HG03457 (cell line): Measurements from ENCODE around the gene PDE4D.

Source experiments
- ATAC-seq: cut with Tn5 transposase; IDR thresholded peaks from one replicate; pipeline ENCODE4 v1.9.1; 2021; ENCODE audit warnings: moderate number of reproducible peaks; ENCODE audit not compliant: unreplicated experiment

The PDE4D gene

DNA sequence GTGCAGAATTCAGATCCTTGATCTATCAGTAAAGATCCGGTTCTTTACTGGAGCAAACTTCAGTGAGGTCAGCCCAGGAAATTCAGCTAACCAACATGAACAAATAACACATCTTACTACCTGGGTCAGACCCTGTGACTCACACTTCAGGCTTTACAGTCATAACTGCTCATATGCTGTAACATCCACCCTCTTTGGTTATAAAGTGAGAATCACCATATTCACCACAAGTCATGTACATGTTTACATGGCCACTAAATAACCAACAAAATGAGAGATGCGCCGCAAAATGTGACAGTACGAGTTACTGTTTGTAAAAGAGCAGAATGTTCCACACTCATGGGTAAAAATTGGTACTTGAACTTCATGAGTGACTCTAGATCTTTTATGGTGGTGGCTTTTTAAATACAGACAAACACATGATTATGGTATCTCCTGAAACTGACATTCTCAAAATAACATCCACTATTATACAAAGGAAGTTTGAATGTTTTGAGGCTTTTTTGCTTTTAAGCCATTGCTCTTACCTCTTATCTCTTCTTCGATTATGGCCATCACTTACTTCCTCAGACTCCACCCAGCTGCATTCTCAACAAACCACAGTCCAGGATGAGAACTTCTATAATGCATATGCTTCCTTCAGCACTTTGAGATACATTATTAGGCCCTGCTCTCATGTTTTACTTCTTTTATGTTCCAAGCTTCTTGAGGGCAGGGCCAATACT is 794.1 kb downstream of the PDE4D start:
- no peak for ATAC-seq

DNA sequence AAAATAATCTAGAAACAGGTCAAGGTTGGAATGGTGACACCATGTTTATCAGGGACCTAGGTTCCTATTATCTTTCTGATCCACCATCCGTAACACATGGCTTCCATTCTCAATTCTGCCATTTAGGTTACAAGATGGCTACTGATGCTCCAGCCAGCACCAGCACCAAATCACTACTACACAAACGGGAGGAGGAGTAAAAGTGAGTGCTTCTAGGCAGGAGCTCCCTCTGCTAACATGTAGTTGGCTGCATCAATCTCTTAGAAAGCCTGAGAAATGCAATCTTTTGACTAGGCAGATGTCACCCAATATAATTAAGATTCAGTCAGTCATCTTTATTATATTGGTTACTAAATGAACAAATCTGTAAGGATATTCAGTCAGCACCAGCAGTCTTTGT is 794.8 kb downstream of the PDE4D start:
- no peak for ATAC-seq

DNA sequence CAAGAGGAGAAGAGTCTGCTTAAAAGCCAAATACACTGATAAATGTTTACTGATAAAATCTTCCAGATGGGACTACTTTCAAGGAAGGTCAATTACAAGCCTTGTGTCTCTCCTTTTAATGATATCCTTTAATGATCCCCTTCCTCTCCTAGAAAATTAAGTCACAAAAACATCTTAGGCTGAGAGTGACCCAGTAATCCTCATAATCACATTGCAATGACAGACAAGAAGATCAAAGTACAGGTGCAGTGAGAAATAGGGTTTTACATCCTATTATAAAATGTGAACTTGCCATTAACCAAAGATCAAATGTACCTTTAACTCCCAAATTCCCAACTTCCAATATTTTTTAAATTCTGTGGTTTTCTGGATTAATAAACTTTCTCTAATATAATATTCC is 795.8 kb downstream of the PDE4D start:
- no peak for ATAC-seq

DNA sequence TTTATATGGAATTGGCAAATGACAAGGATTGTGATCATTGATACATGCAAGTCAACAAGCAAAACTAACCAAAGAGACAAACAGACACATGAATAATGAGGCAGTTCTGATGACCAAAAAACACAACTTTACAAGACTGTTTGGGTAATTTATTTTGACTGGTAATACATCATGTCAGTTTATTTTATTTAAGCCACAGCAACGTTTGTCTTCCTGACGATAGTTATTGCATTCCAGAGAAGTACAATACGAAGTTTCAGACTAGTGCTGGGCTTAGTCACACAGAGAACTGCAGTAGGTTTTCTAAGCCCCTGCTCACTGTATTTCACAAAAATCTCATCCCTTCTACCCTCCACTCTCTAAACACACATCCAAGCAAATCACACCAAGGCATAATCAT is 796.4 kb downstream of the PDE4D start:
- no peak for ATAC-seq

DNA sequence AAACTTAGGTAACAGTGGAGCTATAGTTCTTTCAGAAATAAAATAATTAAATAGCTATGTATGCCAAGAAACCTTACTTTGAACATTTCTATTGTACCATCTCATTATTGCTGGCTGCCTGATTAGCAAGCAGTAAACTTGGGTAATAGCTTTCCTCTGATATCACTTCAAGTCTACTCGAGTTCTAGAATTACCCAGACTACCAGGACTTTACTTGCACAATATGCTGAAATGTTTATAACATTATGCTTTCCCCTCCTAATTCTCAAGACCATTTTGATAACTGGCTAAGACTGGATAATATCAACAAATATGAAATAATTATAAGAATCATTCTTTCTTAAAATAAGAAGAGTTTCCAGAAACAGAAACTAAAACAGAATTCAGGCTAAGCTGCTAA is 798.0 kb downstream of the PDE4D start:
- no peak for ATAC-seq

DNA sequence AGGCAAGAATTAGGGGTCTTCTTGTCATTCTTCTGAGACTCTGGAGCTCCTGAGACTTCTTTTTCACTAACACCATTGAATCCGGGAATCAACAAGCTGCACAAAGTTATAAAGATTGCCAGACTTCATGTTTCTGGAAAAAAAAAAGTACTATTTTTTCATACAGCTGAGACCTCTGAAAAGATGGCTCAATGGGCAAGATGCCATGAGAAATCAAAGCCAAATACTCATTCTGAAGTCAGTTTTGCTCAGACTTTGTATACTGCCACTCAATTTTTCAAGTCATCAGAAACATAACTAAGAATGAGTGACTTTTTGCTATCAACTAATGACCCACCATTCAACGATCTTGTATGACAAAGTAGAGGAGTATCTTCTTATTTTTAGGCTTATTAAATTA is 798.7 kb downstream of the PDE4D start:
- no peak for ATAC-seq

DNA sequence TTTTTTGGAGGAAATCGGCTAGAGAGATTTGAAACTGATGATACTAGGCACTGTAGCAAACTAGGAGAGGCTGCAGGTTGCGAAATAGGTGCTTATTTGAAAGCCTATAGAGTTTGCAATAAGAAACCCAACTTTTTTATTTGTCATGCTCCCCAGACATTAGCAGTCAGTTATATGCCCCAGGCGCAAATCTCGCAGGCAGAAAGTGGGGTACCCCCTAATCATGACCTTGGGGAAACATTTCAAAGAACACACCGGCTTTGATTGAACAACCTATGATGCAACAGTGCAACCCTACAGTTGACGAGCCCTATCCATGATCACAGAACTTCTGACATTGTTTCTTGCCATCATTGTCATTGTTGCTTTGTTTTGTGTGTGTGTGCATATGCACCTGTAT is 800.2 kb downstream of the PDE4D start:
- no peak for ATAC-seq

DNA sequence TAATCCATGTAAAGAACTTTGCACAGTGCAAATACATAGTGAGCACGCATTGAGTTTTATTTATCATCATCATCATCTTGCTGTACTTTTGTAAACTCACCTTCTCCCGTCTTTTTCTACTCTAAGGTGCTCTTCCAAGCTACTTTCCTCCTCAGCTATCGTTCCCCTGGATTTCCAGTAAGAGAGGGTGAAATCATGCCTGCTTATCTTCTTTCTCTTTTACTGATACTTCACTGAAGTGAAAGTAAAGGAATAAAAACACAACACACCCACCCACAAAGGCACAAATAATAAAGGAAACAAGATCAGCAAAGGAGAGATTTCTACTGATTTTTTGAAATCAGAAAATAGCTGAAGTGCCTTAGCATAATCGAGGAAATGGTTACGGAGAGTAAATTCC is 800.8 kb downstream of the PDE4D start:
- ATAC-seq = no peak

DNA sequence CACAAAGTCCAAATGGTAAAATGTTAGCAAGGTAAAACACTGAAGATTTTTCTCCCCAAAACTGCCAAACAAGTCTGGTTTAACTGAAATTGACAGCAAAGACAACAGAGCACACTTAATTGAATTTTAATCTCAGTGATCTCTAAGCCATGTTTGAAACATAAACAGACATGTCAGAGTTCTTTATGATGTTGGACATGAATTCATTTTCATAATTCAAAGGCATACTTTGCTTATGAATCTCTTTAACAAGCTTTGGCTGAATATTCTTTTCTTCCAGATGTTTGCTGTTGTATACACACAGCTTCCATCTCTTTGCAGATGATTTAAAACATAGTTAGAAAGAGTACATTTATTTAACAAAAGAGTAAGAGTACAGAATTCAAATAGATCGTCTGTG is 801.6 kb downstream of the PDE4D start:
- ATAC-seq = no peak

DNA sequence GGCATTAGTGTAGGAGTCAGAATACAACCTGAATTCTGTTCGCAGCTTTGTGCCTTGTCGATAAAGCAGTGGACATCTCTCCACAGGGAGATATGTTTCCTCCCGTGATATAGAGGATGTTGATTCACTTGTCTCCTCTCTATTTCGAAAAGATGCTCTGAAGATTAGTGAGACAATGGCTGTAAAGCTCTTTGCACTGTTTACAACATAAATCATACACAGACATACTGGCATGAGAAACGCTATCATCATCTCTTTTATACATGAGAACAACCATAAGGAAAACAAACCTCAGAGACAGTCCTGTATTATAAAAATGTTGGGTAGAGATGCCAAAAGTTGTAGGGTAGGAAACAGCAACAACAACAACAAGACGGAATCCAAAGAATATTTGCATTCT is 803.2 kb downstream of the PDE4D start:
- ATAC-seq = no peak

DNA sequence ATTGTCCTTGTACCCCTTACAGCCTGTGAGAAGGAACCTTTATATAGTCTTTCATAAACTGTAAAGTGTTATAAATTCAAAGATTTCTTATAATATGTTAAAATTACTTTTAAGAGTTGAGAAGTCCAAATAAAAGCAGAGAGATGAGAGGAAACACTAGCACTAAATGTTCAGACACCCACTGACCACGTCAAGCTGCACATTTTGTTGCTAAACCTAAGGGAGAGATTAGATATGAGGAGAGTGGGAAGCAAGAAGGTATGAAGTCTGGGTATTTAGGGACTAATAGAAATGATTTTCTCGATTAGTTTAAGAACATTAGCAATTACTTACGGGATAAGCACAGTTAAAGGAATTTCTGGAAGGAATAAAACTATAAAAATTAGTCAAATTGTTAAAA is 803.8 kb downstream of the PDE4D start:
- ATAC-seq = no peak

DNA sequence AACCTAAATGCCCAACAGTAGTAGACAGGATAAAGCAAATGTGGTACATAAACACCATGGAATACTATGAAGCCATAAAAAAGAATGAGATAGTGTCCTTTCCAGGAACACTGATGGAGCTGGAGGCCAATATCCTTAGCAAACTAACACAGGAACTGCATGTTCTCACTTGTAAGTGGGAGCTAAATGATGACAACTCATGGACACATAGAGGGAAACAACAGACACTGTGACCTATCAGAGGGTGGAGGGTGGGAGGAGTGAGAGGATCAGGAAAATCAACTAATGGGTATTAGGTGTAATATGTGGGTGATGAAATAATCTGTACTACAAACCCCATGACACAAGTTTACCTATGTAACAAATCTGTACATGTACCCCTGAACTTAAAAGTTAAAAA is 805.0 kb downstream of the PDE4D start:
- ATAC-seq = no peak

DNA sequence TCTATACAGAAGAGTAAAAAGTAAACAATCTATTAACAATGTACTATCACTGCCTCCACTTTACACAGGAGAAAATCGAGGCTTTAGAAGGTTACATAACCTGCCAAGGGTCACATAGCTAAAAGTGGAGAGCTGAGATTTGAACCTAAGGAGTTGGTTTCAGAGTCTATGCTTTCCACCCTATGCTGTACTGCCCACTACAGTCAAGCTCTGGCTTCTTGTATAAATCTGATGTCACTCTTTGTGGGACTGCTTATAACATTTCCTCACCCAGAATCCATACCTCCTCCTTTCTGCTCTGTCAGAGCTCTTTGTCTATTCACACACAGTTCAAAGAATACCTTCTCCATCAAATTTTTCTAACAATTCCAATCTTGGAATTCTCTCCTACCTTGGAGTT is 807.5 kb downstream of the PDE4D start:
- ATAC-seq = no peak

DNA sequence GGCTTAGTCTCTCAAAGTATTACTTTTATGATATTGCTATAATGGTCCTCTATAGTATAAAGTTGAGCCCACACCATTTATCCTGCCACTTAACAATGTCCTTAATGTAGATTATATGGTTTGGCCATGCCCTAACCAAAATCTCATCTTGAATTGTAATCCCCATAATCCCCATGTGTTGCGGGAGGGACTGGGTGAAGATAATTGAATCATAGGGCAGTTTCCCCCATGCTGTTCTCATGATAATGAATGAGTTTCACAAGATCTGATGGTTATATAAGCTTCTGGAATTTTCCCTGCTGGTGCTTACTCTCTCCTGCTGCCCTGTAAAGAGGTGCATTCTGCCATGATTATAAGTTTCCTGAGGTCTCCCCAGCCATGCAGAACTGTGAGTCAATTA is 811.8 kb downstream of the PDE4D start:
- no peak for ATAC-seq

DNA sequence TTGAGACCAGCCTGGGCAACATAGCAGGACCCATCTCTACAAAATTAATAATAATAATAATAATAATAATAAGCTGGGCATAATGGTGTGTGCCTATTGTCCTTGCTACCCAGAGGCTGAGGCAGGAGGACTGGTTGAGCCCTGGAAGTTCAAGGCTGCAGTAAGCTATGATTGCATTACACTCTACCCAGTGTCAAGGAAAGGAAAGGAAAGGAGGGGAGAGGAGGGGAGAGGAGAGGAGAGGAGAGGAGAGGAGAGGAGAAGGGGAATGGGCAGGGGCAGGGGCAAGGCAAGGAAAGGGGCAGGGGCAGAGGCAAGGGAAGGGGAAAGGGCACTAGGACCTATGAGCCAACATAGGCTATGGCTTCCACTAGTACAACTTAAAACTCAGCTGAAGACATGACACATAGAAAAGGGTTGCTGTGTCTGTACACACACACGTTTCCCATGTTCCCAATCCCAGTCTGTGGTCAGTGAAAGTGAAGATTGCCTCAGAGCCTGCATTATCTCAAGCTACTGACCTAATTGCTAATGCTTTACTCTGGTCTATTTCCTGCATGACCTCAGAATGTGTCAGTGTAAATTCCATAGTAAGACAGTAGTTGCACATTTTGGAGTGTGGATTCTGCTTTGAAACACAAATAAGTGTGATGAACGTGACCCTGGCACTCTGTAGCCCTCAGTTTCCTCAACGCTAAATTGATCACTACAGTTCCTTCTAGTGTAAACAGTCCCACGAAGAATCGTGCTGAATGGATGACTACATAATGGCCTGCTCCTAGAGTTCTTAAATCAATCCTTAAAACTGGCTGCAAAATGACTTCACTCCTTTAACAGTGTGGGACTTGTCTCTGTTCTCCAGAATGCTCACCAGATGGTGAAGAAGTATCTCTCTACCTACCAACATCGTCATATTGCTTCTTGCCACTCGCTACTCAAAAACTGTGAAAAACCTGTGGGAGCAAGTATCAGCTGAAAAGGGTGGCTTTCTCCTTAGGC is 813.6 kb downstream of the PDE4D start:
- no peak for ATAC-seq

DNA sequence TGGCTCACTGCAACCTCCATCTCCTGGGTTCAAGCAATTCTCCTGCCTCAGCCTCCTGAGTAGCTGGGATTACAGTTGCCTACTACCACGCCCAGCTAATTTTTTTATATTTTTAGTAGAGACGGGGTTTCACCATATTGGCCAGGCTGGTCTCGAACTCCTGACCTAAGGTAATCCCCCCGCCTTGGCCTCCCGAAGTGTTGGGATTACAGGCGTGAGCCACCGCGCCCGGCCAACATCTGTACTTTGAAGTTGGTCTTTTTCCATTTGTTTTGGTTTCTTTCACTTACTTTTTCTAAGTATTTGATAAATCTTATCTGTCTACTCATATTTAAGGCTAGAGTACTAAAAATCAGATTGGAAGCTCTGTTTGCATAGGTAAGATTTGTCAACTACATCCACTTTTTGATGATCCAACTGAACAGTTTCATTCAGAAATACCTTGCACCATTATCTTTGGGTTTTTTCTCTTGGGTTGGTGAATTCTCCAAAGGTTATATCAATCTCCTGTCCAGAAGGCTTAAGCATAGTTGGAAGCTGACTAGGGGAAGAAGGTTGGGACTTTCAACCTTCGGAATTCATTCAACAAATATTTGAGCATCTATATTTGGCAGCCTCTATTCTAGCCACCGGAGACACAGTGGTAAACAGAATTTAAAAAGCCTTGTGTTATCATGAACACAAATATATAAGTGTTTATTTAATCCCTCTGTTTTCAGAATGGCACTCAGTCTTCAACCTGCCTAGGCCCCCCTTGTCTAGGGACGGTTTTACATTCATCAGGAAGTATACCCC is 821.6 kb downstream of the PDE4D start:
- no peak for ATAC-seq

DNA sequence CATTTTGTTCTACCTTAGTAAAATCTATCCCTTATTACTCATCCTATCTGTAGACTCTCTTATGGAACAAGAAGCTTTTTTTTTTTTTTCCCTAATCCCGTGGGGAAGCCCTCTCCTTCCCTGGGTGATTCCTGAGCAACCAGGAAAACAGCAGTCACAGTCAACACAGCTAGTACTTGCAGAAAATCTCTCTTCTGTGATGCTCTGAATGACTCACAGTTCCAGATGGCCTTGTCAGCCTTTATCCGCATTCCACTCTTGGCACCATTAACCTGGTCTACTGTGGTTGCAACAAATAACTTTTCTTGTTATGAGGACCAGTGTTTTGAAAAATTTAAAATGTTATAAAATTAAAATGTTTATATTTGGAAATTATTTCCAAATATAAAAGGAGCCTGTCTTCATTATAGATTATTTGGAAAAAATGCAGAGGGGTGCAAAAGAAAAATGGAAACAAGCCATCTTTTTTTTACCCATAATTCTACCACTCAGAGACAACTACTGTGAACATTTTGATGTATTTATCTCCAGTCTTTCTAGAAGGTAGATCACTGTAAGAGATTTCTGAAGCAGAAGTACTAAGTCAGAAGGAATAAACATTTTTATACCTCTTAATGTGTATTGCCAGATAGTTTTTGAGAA is 824.0 kb downstream of the PDE4D start:
- ATAC-seq = no peak

DNA sequence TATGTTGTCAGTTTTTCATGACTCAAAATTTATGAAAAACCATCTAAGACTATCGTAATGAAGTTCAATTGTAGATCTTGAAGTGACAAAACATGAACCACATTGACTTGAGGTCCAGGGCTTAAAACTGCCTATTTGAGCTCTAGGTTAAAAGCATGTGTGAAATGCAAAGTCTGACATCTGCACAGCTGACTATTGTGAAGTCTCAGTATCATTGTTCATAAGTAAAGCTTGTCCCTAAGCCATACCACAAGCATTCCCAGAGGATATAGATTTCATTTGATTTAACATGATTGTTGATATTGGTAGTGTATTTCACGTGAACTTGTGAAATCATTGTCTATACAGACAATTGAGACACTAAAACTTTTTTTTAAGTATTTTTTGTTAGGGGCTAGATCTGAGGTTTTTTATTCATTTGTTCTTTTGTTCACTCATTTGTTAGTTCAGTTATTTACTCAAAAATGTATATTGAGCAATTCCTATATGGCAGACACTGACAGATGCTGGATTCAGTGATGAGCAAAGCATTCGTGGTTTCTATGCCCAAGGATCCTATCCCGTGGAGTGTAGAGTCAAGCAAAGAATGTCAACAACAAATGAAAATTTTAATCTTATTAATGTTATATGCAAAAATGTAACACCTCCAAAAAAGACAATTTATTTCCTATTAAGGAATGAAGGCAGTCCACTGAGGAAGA is 825.4 kb downstream of the PDE4D start:
- ATAC-seq = no peak

DNA sequence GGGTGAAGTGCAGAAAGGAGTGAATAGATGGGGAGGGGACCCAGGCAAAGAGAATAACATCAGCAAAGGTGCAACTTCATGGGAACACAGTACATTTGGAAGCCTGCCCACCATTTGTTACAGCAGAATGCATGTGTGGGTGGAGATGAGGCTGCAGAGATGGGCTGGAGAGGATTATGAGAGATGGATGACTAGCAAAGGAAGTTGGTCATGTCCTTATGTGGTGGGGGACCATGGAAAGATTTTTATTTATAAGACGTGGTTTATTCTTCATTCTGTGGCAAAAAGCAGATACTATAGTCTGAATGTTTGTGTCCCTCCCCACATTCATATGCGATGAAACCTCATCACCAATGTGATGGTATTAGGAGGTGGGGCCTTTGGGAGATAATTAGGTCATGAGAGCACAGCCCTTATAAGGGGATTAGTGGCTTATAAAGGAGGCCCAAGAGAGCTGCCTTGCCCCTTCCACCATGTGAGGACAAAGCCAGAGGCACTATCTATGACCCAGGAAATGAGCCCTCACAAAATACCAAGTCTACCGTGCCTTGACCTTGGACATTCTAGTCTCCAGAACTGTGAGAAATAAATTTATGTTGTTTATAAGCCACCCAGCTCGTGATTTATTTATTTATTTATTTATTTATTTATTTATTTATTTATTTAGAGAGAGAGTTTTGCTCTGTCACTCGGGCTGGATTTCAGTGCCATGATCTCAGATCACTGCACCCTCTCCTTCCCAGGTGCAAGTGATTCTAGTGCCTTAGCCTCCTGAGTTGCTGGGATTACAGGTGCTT is 827.0 kb downstream of the PDE4D start:
- no peak for ATAC-seq

DNA sequence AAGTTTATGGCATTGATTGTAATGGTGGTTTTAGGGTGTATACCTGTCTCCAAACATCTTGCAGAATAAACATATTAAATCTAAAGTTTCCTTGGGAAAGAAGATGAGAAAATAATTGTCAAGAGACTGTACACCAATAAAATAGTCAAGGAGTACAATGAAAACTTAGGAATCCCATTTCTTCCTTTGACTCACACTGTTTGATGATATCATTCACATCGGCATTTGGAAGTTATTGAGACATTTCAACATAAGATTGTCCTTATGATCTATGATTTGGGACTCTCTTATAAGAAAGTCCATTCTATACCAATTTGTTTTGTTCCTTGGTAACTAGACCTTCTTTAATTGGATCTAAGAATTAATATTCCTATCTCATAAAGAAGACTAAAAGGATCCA is 828.0 kb downstream of the PDE4D start:
- ATAC-seq = no peak
